IPS-NIHi11 (cell line): Measurements from ENCODE around the gene ACTL8.

Experiments
- DNase-seq: peaks from one replicate; pipeline ENCODE4 v3.0.0; 2012; ENCODE audit warnings: mixed read lengths, low spot score

The ACTL8 gene, protein sequence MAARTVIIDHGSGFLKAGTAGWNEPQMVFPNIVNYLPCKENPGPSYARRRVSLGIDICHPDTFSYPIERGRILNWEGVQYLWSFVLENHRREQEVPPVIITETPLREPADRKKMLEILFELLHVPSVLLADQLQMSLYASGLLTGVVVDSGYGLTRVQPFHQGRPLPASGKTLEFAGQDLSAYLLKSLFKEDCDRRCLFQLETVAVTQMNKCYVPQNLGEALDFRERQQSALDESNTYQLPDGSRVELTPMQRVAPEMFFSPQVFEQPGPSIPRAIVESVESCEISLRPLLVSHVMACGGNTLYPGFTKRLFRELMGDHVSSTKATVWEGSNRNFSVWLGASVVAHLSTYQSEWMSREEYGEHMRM

DNA sequence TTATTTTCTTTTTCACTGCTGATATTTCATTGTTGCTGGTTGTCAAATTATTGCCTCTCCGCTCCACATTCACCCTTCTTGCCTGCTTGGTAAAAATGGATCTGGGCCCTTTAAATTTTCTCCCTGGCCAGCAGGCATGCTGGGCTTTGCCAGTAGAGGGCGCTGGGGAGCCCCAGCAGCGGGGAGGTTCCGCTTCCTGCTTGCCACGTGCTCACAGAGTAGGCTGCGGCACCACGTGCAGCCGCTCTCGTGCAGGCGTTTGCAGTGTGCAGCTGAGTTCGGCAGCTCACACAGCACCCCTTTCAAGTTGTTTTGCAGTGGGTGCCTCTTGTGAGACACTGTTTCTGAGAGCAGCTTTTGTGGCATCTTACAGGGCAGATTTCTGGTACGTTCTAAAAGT lies at the start of gene ACTL8:
Gene ACTL8, plus strand, starts transcription at position 214 of the 400 bp plus-strand sequence. CDS start 67,676 bp downstream, outside the sequence.
- DNase-seq, result no peak

- no peak for DNase-seq
These were observed 48.7 kb upstream of the ACTL8 start for GRCh38 chr1:17706445-17706844.

GRCh38 chr1:17709981-17710380 lies 45.2 kb upstream of the ACTL8 start:
- DNase-seq, result no peak

- no peak for DNase-seq
These were observed 44.1 kb upstream of the ACTL8 start for GRCh38 chr1:17710889-17711576.

DNA sequence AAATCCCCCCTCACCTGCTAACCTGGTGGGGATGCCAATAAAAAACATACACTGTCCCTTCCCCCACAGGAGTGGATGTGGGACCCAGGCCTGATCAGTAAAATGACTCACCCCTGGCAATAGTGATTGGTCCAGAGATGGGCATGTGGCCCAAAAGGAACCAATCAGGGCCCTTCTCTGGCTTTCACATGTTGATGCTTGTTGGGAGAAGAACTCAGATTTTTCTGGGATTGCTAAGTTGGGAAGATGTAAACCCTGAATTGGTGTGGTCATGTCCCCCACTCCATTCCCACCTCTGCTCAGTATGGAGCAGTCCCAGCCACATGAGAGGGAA lies 43.6 kb upstream of the ACTL8 start:
- DNase-seq, result no peak

DNA sequence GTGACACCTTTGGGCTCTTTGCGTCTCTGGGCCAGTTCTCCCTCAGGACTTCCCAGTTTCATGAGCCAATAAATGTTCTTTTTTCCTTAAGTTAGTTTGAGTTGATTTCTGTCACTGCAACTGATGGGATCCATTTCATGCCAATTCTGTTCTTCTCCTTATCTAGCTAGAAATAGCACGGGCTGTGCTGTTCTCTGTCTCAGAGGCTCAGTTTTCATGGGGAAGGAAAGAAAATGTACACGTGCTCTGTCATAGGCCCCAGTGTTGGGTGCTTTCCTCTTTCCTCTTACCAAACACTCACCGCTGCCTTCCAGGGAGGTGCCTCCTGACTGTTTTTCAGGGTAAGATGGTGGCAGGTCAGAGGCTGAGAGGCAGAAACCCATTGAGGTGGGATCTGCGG lies 43.2 kb upstream of the ACTL8 start:
- no peak for DNase-seq

GRCh38 chr1:17713993-17714392 lies 41.1 kb upstream of the ACTL8 start:
- no peak for DNase-seq

DNA sequence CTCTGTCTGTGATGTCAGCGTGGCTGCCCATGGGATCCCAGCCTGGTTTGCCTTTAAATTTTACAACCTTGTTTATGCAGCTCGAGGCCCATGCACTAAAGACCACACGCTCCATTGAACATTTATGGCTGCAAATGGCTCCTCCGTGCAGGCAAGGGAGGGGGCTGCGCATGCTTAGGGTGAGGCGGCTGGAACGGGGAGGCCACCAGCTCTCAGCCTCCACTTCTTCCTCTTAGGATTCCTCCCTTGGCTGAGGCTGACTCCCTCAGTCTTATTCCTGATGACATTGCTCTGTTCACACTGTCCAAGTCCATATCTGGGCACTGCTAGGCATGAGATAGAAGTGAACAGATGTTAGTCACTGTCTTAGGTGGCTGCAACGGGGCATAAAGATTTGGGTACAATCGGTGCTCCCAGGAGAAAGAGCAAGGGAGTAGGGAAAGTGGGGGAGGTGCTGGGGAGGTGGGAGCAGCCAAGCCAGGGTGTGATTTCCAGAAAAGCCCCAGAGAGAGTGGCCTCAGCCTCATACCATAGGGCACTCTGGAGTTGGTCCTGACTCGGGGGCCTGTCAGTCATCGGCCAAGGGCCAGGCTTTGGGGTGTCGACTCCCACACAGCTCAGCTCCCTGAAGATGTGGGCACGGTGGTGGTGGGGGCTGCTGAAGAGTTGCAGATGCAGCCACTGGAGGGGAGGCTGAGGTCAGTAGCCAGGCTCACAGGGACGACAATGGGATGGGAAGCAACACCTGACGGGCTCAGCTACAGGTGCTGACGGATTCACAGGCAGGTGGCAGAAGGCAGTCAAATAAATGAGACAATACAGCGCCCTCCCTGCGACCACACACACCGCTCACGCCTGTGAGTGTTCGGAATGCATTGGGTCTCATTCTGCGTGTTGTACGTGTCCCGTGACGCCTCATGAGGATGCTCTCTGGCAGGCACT lies 37.3 kb upstream of the ACTL8 start:
- no peak for DNase-seq

GRCh38 chr1:17719874-17720273 lies 35.3 kb upstream of the ACTL8 start:
- no peak for DNase-seq

DNA sequence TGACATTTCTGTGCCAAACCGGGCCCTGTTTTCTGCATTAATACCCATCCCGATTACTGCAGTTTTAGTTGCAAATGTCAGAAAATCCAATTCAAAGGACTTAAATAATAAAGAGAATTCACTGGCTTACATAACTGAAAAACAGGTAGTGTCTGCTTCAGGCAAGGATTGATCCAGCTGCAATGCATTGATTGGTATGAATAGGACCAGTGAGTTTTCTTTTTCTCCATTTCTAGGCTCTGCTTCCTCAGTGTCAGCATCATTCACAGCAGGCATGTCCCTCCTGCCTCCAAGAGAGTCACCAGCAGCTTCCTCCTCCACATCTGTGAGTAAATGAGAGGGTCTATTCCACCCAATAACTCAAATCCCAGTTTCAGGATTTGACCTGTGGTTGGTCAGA lies 33.7 kb upstream of the ACTL8 start:
- DNase-seq, result no peak

DNA sequence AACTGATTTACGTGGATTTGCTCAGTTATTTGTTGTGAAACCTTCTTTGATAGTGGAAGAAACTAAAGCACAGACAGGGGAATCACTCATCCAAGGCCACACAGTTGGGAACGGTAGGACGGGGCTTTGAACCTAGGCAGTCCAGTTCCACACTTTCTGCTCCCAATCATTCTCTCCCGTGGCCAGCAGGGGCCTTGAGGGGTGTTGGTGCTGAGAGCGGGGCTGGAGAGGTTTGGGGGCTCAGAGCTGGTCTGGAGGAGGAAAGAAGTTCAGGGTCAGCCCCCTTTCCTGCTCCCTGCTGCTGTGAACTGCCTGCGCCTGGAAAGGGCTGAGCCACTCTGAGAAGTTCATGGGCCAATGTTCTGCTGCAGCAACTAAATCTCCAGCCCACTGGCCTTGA lies 31.4 kb upstream of the ACTL8 start:
- no peak for DNase-seq

DNA sequence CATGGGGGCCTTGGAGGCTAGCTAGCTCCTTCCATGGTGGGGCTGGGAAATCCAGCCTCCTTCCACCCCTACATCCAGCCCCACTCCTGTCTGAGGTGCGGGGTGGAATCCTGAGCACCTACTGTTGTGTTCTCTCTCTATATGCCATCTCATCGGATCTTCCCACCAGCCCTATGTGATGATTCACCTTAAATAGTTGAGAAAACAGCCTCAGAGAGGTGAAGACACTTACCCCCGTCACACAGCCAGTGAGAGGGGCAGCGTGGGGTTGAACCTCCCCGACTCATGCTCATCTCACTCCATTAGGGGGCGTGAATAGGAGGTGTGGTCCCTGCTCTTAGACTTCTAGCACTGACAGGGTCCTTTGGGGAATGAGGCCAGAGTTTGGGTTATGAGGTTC lies 31.0 kb upstream of the ACTL8 start:
- DNase-seq, result no peak

DNA sequence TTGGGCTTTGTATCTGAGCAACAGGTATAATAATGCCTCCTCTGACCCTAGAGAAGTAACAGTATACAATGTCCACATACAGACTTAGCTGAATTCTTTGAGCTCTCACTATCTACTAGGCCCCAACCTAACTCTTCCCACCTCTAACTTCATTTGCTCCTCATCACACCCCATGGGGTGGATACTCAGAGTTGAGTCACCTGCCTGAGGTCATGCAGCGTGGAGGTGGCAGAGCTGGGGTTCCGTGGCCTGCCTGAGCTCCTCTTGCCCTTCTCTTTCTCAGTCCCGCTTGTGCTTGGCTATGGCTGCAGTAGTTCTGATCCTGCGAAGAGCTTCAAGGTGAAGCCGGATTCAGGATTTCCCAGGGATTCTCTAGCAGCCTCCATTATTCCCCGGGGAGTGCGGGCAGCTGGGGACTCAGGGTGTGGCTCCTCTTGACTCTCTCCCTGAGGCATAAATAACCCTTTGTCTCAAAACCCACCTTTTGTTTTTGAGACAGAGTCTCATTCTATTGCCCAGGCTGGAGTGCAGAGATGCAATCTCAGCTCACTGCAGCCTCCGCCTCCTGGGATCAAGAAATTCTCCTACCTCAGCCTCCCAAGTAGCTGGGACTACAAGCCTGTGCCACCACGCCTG lies 29.9 kb upstream of the ACTL8 start:
- no peak for DNase-seq

DNA sequence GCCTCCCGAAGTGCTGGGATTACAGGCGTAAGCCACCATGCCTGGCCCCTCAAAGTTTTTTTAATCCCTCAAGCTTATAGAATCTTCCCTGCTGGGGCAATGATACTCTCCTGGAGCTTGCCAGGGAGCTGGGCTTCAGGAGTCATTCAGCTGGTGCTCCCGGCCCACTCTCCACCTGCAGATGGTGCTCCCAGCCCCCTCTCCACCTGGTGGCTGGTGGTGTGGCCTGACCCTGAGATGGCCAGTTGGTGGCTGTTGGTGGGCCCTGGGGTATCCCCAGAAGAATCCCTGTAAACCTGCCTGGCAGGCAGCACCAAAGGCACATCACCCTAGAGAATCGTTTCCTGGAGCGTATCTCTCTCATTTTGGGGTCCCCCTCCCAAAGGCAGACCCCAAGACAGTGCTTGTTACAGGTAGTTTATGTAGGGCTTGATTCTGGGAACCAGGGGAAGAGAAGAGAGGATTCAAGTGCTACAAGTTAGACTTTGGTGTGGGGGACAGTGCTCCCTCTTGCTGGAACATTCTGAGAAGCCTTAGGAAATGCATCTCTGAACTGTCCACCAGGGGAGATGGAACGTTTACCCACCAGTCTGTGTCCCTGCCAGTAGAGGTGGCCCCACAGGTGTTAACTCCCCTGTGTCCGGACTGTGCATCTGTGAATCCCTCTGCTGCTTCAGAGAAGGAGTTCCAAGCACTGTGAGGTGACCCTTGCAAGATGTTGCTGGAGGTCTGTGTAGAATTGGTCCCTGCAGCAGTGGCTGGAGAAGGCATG lies 29.1 kb upstream of the ACTL8 start:
- no peak for DNase-seq

DNA sequence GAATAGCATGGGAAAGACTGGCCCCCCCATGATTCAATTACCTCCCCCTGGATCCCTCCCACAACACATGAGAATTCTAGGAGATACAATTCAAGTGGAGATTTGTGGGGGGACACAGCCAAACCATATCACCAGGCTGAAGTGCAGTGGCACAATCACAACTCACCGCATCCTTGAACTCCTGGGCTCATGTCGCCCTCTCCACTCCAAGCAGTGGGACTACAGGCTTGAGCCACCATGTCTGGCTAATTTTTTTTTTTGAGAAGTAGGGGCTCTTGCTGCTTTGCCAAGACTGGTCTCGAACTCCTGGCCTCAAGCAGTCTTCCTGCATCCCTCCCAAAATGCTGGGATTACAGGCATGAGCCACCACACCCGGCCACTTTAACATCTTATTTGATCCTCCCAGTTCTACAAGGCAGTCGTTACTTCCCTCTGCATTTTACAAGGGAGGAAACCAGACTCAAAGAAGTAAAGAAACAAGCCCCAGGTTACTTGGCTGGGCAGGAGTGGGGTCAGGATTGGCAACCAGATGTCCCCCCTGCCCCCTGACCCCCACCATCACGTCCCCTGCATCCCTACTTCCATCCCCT lies 26.9 kb upstream of the ACTL8 start:
- DNase-seq, result no peak

- no peak for DNase-seq
These were observed 25.9 kb upstream of the ACTL8 start for GRCh38 chr1:17729248-17729647.

DNA sequence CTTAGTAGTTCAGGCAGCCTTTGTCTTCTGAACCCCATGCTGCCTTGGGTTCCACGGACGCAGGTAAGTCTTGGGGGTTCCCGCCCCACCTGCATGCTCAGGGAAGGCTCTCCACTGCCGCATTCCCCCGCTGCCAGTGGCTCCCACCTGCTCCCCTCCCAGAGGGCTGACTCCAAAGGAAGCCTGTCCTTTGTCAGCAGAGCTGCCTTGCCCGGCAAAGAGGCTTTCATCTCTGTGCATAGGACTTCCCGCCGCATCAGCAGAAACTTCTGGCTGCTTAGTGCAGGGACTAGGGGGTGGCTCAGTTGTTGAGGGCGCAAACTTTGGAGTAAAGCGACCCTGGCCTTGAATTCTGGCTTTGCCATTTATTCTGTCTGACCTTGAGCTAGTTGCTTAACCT lies 25.2 kb upstream of the ACTL8 start:
- DNase-seq, result no peak

DNA sequence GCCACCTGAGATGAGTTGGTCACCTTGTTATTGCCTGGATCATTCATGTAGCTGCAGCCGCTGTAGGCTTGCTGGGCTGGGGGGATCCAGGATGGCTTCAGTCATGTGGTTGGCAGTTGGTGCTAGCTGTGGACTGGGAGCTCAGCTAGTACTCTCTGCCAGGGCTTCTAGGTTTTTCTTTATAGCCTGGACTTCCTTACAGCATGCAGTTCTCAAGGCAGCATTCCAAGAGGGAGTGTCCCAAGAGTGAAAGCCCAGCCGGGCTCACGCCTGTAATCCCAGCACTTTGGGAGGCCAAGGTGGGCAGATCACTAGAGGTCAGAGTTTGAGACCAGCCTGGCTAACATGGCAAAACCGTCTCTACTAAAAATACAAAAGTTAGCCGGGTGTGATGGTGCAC lies 23.7 kb upstream of the ACTL8 start:
- no peak for DNase-seq

- no peak for DNase-seq
These were observed 22.7 kb upstream of the ACTL8 start for GRCh38 chr1:17732475-17732874.

DNA sequence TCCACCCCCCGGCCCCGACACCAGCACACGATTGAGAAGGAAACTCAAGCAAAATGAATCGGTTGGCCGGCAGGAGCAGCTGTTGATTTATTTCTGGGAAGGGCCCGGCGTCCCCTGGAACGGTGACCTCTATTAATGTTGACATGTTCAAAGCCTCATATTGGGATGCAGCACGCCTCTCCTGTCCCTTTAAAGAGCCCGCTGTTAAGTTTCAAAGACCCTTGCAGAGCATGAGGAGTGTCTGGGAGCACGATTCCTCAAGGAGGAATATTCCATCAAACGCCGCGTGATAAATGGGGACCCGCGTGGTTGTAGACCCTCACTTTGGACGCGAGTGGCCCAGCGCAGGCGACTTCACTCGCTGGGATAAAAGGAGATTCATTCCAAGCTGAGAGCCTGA lies 21.5 kb upstream of the ACTL8 start:
- DNase-seq, result no peak

GRCh38 chr1:17734609-17735008 lies 20.5 kb upstream of the ACTL8 start:
- DNase-seq, result no peak
